GM21619 (cell line): ENCODE data around the gene KRTAP5-2.

ENCODE experiments used
- ATAC-seq: cut with Tn5 transposase; IDR thresholded peaks from one replicate; pipeline ENCODE4 v1.9.1; 2021; ENCODE audit not compliant: unreplicated experiment

KRTAP5-2 gene

DNA sequence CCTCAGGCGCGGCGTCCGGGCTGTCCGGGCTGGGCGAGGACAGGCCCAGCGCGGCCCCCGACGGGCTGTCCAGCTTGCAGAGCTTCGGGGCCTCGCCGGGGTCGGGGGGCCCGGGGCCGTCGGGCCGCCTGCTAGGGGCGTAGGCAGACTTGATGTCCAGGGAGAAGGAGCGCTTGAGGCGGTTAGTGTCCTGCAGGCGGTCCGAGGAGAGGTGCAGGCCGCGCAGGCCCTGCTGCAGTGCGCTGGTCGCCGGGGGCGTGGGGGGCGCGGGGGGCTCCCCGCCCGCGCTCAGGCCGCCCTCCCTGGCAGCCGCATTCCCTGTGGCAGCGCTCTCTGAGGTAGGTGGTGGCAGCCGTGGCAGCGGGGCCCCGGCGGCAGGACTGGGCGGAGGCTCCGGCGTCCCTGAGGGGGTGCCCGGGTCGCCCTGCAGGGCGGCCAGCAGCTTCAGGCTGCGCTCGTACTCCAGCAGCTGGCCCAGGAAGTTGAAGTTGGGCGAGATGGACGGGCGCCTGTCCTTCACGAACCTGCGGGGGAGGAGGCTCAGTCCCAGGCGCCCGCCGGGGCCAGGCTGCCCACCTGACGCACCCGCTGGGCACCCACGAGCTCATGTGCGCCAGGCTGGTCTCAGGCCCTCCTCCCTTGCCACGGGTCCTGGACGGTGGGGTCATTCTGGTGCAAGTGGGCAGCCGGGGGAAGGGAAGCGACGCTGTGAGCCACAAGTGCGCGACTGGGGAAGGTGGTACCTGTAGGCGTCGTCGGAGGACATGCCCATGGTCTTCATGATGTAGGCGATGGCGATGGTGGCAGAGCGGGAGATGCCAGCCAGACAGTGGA, 40.8 kb downstream of the KRTAP5-2 start:
- ATAC-seq: no peak

- ATAC-seq: no peak
Measured at GRCh38 chr11:1556278-1556902, 41.7 kb downstream of the KRTAP5-2 start.

DNA sequence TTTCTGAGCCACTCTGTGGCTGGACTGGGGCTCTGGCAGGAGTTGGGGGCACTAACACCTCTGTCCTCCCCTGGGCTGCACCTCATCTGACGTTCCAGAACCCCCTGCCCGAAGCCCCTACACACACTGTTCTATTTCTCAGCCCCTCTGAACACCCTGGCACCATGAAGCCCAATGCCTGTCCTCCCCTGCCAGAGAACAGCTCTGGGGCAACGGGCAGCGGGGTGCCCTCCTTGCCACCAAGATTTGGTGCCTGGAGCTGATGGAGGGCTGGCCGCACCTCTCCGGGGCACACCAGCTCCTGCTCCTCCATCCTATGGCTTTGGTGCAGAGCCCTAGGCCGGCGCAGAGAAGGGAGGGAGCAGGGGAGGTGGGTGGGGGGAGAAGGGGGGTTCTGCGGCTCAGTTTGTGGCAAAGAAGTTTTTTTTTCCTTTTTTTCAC, 42.4 kb downstream of the KRTAP5-2 start:
- ATAC-seq: no peak

GRCh38 chr11:1554981-1555712, 42.9 kb downstream of the KRTAP5-2 start:
- no peak for ATAC-seq

DNA sequence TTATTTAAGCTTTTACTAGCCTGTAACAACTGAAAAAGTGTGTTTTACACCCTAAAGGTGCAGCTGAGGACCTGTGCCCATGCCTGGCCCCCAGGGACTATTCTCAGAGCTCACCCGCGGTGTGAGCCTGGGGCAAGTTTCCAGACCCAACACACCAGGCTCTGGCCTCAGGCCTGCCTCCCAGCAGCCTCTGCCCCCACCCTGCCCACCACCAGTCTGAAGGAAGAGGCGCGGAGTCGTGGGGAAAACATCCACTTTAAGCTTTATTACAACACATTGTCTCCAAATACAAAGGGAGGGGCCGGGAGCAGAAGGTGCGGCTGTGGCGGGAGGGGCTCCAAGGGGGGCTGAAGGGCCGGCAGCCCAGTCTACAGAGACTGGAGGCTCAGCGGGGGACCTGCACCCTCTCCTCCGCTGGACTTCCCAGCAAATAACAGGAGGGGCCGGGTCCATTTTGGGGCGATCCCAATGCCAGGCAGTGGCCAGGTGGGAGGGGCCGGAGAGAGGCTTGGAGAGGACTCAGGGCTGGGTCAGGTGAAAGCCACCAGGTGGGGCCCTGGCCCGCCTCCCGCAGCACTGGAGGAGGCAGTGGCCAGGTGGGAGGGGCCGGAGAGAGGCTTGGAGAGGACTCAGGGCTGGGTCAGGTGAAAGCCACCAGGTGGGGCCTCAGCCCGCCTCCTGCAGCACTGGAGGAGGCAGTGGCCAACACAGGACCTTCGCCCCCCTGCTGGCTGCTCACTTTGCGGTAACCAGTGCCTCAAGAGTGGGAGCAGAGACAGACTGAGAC, 44.1 kb downstream of the KRTAP5-2 start:
- ATAC-seq: no peak

DNA sequence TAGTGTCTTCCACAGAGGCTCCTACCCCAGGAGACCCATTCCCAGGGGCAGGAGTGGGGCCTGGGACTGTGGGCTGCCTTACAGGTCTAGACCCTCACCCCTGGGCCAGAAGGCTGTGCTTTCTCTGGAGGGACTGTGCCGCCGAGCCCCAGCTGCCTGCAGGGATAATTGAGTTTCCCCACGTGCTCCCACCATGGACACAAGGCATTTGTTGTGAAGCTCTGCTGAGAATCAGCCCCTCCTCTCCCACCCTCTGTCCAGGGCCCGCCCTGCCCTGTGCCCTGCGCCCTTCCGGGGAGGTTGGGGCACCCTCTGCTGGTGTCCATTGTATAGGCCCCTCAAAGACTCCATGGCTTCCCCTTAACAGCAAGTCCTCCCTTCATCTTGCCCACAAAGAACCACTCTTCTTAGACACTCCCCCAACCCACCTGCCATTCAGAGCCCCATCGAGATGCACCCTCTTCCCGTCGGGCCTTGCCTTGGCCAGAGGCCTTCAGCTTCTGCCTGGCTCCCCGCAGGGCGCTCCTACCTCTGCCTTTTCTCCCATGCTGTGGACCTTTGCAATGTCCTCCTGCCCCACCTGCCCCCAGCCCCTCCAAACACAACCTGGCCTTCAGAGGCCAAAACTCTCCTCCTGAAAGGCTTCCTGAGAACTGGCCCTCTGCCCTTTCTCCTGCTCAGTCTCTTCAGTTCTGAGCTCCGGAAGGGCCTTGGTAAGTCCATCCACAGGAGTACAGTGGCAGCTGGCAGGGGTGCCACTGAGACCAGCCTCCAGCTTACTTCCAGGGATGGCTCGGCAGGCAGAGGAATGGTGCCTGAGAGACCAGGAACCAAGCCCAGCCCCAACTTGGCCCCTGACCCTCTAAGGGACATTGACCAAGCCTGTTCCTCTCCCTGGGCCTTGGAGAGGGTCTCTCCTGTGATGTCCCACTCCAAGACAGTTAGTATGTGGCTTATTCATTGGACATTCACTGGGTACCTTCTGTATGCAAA, 48.5 kb downstream of the KRTAP5-2 start:
- ATAC-seq: no peak

DNA sequence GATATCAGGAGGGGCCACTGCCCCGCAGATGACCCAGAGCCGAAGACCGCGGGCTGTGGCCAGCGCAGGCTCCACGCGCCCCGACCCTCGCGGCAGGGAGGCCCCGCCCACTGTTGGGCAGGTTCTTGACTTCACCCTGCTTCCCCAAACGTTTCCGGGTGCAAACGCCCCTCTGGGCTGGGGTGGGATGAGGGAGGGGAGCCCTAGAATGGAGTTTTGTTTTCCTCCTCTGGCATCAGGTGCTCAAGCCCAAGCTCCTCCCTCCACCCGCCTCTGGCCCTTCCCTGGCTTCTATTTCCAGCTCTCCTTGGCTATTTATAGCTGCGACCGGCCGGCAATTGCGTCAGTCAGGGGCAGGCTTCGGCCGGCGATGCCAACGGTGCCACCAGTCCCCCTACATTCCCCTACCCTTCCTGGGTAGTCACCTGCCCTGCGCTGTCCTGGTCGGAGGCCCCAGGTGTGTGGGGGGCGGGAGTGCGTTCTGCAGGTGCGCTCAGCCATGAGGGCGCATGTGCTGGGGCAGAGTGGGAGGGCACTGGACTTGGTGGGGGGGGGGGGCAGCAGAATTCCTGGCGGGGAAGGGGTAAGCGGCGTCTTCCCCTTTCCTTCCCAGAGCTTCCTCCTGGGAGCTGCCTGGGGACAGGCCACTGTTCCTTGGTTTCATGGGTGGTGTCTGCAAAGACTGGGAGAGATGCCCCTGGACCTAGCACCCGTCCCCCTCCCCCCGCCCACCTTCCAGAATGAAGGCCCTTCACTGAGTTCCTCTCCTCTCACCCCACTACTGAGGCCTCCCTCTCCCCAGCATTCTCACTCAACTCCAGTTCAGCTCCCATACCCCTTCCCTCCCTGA, 49.6 kb downstream of the KRTAP5-2 start:
- ATAC-seq: no peak

DNA sequence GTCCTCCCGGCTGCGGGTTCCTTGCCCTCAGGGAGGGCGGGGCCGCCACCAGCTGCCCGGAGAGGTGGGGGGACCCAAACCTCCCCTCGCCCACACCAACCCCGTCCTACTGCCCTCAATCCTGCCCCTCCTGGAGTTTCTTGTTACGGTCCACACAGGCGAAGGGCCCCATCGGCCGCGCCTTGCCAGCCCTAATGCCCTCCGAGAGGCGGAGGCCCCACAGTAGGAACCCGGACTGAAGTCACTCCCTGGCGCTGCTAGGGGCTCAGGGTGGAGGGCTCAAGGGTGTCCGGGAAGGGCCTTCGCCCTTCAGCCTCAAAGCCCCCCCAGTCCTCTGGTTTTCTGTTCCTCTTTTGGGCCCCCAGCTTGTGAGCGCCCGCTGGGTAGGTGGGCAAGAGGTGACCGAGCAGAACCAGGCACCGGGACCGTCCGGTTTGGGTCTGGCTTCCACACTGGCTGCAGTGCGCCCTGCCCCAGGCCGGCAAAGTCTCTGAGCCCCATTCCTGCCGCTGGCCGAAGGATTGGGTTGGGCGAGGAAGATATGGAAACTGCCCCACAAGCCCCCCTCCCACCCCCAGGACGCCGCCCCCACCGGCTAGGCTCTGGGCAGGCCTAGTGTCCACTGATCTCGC, 50.5 kb downstream of the KRTAP5-2 start:
- ATAC-seq: no peak
